Activated T-cell treated with anti-CD3 and anti-CD28 coated beads for 1 hour (primary cell): ENCODE data around the gene PGGT1B.

Experiments
- DNase-seq: peaks from one replicate; pipeline ENCODE4 v3.0.0-alpha.2; 2020; ENCODE audit warnings: low read depth

PGGT1B gene

GRCh38 chr5:115180165-115180709 is 82.4 kb downstream of the PGGT1B start:
- no peak for DNase-seq

GRCh38 chr5:115179394-115180164 is 83.1 kb downstream of the PGGT1B start:
- DNase-seq = no peak

GRCh38 chr5:115179030-115179393 is 83.7 kb downstream of the PGGT1B start:
- DNase-seq = no peak

- DNase-seq = no peak
Observed at GRCh38 chr5:115170929-115171510, 91.7 kb downstream of the PGGT1B start.

- DNase-seq = no peak
Observed at GRCh38 chr5:115170134-115170928, 92.3 kb downstream of the PGGT1B start.

GRCh38 chr5:115169487-115170133 is 93.1 kb downstream of the PGGT1B start, which contains the start of gene TRIM36:
Gene TRIM36, minus strand, starts transcription at chr5:115169908. Its CDS starts 274 bp downstream, at chr5:115169634.
- peak; percentile 76 for DNase-seq

GRCh38 chr5:115168829-115169486 is 93.7 kb downstream of the PGGT1B start:
- no peak for DNase-seq

GRCh38 chr5:115166744-115167393 is 95.8 kb downstream of the PGGT1B start:
- DNase-seq = no peak

GRCh38 chr5:115165790-115166189 is 96.9 kb downstream of the PGGT1B start:
- no peak for DNase-seq

- no peak for DNase-seq
Observed at GRCh38 chr5:115160975-115161475, 101.7 kb downstream of the PGGT1B start.
